ENCODE results near the gene PRDM16. TPM values are rescaled to one million over a fixed set of nuclear protein-coding genes. Genes with fewer than 3 reads are reported as not detected.

The PRDM16 gene
- total and polyA plus RNA-seq, 2 of the 13 experiments (the other 11 are each of a cell fraction or from before 2014, with no cell fraction given), result 0.15 to 0.81 TPM

GRCh38 chr1:3292868-3293562 lies 224.0 kb downstream of the PRDM16 start (continued):
- TF ChIP-seq UBTF (CRISPR knock-in tag; IDR thresholded peaks at IDR 0.05) (no peak), RBM39 (IDR thresholded peaks at IDR 0.05; ENCODE audit: low read depth, low read length, poor library complexity, severe bottlenecking) (no peak), CBX1 (IDR thresholded peaks at IDR 0.05; ENCODE audit: low read depth) (no peak), JUND (CRISPR knock-in tag; IDR thresholded peaks at IDR 0.05) (peak; percentile 94), AGO2 (optimal IDR thresholded peaks at IDR 0.05; ENCODE audit: low read depth, low read length) (peak; percentile 15), NFAT5 (CRISPR knock-in tag; IDR thresholded peaks at IDR 0.05) (0 out of 2 replicates have a peak, but pooled peaks have one; percentile 36), ZBTB1 (CRISPR knock-in tag; IDR thresholded peaks at IDR 0.05; ENCODE audit: borderline replicate concordance) (no peak), ADNP (CRISPR knock-in tag; IDR thresholded peaks at IDR 0.05) (no peak), ELF4 (CRISPR knock-in tag; IDR thresholded peaks at IDR 0.05; ENCODE audit: borderline replicate concordance) (no peak), ARNT2 (CRISPR knock-in tag; IDR thresholded peaks at IDR 0.05; ENCODE audit: low read depth) (no peak), ZFYVE20 (CRISPR knock-in tag; IDR thresholded peaks at IDR 0.05; ENCODE audit: borderline replicate concordance, low read depth) (no peak), PLRG1 (conservative IDR thresholded peaks at IDR 0.05) (no peak), TSC22D2 (CRISPR knock-in tag; IDR thresholded peaks at IDR 0.05; ENCODE audit: borderline replicate concordance) (no peak), PAWR (CRISPR knock-in tag; IDR thresholded peaks at IDR 0.05; ENCODE audit: borderline replicate concordance) (no peak; the same call in 1 of the 2 replicates), ZNF136 (CRISPR knock-in tag; IDR thresholded peaks at IDR 0.05; ENCODE audit: low read depth) (no peak), ARID2 (CRISPR knock-in tag; IDR thresholded peaks at IDR 0.05; ENCODE audit: borderline replicate concordance) (no peak), ZBTB33 (CRISPR knock-in tag; IDR thresholded peaks at IDR 0.05) (no peak)
- TF ChIP-seq, protein P1, sequence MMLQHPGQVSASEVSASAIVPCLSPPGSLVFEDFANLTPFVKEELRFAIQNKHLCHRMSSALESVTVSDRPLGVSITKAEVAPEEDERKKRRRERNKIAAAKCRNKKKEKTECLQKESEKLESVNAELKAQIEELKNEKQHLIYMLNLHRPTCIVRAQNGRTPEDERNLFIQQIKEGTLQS (CRISPR knock-in tag; IDR thresholded peaks at IDR 0.05), result peak; percentile 93
